Measurements from ENCODE around the gene FAAH.

- TF ChIP-seq CTCF (IDR thresholded peaks at IDR 0.05) (no peak), POLR2A (IDR thresholded peaks at IDR 0.05) (no peak)
Observed at GRCh38 chr1:46407636-46408035, 13.5 kb downstream of the FAAH start.
